Liver (tissue), 3 donors: ENCODE measurements around the gene CDH13.

Experiments used
- HNF4A ChIP-seq, 2 donors: conservative IDR thresholded peaks; 2 replicates each; pipeline ENCODE4 v1.6.1; 2016; ENCODE audit warnings: antibody characterized with exemption in 2 of 2, mild to moderate bottlenecking in 2 of 2
- SP1 ChIP-seq: IDR thresholded peaks from 2 replicates; pipeline ENCODE4 v1.6.1; 2018; ENCODE audit warnings: antibody characterized with exemption, mild to moderate bottlenecking
- TF ChIP-seq, protein P1 (sequence below): fragments of 150-350 bp; IDR thresholded peaks from 2 replicates; pipeline ENCODE4 v1.5.1; 2017; ENCODE audit warnings: improper control_type of control experiment, low read depth, low read length; ENCODE audit not compliant: missing input control
- TF ChIP-seq, protein P2 (sequence below): IDR thresholded peaks from 2 replicates; pipeline ENCODE4 v1.6.1; 2016; ENCODE audit warnings: antibody characterized with exemption
- TF ChIP-seq, protein P3 (sequence below): IDR thresholded peaks from 2 replicates; pipeline ENCODE4 v1.6.1; 2016; ENCODE audit warnings: antibody characterized with exemption, mild to moderate bottlenecking
- donor health status: healthy.
- donor health status: healthy.

DNA sequence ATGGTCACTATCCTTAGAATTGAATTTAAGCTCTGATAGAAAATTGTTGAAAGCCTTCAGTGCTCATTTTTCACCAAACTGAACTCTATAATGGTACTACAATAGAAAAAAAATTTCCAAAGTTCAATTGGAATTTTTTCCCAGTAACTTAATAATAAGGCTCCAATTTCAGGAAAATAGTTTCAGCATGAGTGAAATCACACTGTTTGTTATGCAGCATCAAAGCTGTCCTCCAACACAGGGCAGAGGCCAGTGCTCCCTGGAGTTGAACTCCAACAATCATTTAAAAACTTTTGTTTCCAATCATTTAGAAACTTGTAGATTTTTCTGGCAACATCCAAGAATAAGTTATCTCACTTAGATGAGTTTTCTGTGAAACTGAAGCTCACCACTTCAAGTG, 1077.9 kb downstream of the CDH13 start:
- no peak for TF ChIP-seq SP1
- TF ChIP-seq, protein P1, sequence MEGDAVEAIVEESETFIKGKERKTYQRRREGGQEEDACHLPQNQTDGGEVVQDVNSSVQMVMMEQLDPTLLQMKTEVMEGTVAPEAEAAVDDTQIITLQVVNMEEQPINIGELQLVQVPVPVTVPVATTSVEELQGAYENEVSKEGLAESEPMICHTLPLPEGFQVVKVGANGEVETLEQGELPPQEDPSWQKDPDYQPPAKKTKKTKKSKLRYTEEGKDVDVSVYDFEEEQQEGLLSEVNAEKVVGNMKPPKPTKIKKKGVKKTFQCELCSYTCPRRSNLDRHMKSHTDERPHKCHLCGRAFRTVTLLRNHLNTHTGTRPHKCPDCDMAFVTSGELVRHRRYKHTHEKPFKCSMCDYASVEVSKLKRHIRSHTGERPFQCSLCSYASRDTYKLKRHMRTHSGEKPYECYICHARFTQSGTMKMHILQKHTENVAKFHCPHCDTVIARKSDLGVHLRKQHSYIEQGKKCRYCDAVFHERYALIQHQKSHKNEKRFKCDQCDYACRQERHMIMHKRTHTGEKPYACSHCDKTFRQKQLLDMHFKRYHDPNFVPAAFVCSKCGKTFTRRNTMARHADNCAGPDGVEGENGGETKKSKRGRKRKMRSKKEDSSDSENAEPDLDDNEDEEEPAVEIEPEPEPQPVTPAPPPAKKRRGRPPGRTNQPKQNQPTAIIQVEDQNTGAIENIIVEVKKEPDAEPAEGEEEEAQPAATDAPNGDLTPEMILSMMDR: no peak
- TF ChIP-seq, protein P2, sequence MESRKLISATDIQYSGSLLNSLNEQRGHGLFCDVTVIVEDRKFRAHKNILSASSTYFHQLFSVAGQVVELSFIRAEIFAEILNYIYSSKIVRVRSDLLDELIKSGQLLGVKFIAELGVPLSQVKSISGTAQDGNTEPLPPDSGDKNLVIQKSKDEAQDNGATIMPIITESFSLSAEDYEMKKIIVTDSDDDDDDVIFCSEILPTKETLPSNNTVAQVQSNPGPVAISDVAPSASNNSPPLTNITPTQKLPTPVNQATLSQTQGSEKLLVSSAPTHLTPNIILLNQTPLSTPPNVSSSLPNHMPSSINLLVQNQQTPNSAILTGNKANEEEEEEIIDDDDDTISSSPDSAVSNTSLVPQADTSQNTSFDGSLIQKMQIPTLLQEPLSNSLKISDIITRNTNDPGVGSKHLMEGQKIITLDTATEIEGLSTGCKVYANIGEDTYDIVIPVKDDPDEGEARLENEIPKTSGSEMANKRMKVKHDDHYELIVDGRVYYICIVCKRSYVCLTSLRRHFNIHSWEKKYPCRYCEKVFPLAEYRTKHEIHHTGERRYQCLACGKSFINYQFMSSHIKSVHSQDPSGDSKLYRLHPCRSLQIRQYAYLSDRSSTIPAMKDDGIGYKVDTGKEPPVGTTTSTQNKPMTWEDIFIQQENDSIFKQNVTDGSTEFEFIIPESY: no peak
- TF ChIP-seq HNF4A (conservative IDR thresholded peaks at IDR 0.05): no peak
- TF ChIP-seq, protein P3, sequence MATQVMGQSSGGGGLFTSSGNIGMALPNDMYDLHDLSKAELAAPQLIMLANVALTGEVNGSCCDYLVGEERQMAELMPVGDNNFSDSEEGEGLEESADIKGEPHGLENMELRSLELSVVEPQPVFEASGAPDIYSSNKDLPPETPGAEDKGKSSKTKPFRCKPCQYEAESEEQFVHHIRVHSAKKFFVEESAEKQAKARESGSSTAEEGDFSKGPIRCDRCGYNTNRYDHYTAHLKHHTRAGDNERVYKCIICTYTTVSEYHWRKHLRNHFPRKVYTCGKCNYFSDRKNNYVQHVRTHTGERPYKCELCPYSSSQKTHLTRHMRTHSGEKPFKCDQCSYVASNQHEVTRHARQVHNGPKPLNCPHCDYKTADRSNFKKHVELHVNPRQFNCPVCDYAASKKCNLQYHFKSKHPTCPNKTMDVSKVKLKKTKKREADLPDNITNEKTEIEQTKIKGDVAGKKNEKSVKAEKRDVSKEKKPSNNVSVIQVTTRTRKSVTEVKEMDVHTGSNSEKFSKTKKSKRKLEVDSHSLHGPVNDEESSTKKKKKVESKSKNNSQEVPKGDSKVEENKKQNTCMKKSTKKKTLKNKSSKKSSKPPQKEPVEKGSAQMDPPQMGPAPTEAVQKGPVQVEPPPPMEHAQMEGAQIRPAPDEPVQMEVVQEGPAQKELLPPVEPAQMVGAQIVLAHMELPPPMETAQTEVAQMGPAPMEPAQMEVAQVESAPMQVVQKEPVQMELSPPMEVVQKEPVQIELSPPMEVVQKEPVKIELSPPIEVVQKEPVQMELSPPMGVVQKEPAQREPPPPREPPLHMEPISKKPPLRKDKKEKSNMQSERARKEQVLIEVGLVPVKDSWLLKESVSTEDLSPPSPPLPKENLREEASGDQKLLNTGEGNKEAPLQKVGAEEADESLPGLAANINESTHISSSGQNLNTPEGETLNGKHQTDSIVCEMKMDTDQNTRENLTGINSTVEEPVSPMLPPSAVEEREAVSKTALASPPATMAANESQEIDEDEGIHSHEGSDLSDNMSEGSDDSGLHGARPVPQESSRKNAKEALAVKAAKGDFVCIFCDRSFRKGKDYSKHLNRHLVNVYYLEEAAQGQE: no peak
